ENCODE data around the gene NHLH1. TPM values are rescaled to one million over a fixed set of nuclear protein-coding genes. Genes with fewer than 3 reads are reported as not detected.

Gene NHLH1
- total RNA-seq, 1 experiment from 2014 or later, result 0.26 TPM

DNA sequence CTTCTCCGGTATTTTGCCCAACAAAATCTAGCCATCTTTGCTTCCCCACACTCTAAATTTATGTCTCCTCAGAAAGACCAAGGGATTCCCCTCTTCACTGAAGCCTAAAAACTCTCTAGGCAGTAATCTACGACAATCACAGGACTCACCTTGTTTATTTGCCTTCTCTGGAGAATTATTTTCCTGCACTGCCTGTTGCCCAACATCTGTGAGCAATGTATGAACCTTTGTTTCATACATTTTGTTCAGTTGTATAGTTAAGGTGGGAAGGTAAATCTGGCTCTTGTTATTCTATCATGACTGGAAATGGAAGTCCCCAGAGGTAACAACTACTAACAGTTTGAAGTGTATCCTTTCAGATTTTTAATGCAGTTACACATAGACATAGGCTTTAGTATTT lies 26.0 kb upstream of the NHLH1 start:
- intact Hi-C loops (cut with micrococcal nuclease; ENCODE audit: unreplicated experiment), result no loop called here
- POLR2A ChIA-PET (ENCODE audit: unreplicated experiment), result no interaction called here
- Histone ChIP-seq H3K9me3 (ENCODE audit: insufficient read depth, low read depth) (no peaks in the 10 kb centered on the region), H2AFZ (no peak overlapping the region), H3K9me2 (ENCODE audit: insufficient read depth) (no peaks in the 10 kb centered on the region), H3K27ac (no peak overlapping the region), H3F3A (ENCODE audit: insufficient read depth, low read depth) (no peaks in the 10 kb centered on the region; the same call in 1 of the 2 replicates), H4K20me1 (ENCODE audit: insufficient read depth) (peaks cover 13% of the 10 kb centered on the region), H3K36me3 (ENCODE audit: low read depth) (peaks cover 22% of the 10 kb centered on the region), H3K4me2 (peak overlapping the region; percentile 90), H3K4me1 (replicated peaks; ENCODE audit: insufficient read depth) (peaks cover 15% of the 10 kb centered on the region), H3K79me2 (ENCODE audit: low read depth) (peaks cover 60% of the 10 kb centered on the region), H3K4me3 (no peak overlapping the region), H3K27me3 (ENCODE audit: insufficient read depth, low read depth) (no peaks in the 10 kb centered on the region)
- BruUV-seq (replicated peaks), result no TSS peak
- TF ChIP-seq EZH2 (IDR thresholded peaks at IDR 0.05; ENCODE audit: low read depth) (no peak), CTCF (conservative IDR thresholded peaks at IDR 0.05) (no peak)
- CTCF ChIA-PET, result no interaction called here
- no peak for DNase-seq

- no peaks in the 10 kb centered on the region for H3K27me3 ChIP-seq (ENCODE audit: insufficient read depth, low read depth)
- peak overlapping the region; percentile 93 for H2AFZ ChIP-seq
- BruUV-seq (replicated peaks), result TSS peak; percentile 82
- intact Hi-C loops (cut with micrococcal nuclease; ENCODE audit: unreplicated experiment), result loop anchor here (1.0 kb wide), 1 partner anchor 74 kb away; no protein-coding TSS in a partner anchor
- no peaks in the 10 kb centered on the region for H3K9me3 ChIP-seq (ENCODE audit: insufficient read depth, low read depth)
- H3K27ac ChIP-seq, result peak overlapping the region; percentile 41
- POLR2A ChIA-PET (ENCODE audit: unreplicated experiment), result no interaction called here
- H3F3A ChIP-seq (ENCODE audit: insufficient read depth, low read depth), result no peaks in the 10 kb centered on the region; the same call in 1 of the 2 replicates
- TF ChIP-seq EZH2 (IDR thresholded peaks at IDR 0.05; ENCODE audit: low read depth) (no peak), CTCF (conservative IDR thresholded peaks at IDR 0.05) (no peak)
- peaks cover 60% of the 10 kb centered on the region for H3K79me2 ChIP-seq (ENCODE audit: low read depth)
- CTCF ChIA-PET, result no interaction called here
- H3K4me3 ChIP-seq, result peak overlapping the region; percentile 88
- no peak for DNase-seq
- peak overlapping the region; percentile 90 for H3K4me2 ChIP-seq
- no peaks in the 10 kb centered on the region for H3K9me2 ChIP-seq (ENCODE audit: insufficient read depth)
- peaks cover 22% of the 10 kb centered on the region for H3K36me3 ChIP-seq (ENCODE audit: low read depth)
- peaks cover 15% of the 10 kb centered on the region for H3K4me1 ChIP-seq (replicated peaks; ENCODE audit: insufficient read depth)
- H4K20me1 ChIP-seq (ENCODE audit: insufficient read depth), result peaks cover 8% of the 10 kb centered on the region
These were observed 24.3 kb upstream of the NHLH1 start for GRCh38 chr1:160342526-160342925.

DNA sequence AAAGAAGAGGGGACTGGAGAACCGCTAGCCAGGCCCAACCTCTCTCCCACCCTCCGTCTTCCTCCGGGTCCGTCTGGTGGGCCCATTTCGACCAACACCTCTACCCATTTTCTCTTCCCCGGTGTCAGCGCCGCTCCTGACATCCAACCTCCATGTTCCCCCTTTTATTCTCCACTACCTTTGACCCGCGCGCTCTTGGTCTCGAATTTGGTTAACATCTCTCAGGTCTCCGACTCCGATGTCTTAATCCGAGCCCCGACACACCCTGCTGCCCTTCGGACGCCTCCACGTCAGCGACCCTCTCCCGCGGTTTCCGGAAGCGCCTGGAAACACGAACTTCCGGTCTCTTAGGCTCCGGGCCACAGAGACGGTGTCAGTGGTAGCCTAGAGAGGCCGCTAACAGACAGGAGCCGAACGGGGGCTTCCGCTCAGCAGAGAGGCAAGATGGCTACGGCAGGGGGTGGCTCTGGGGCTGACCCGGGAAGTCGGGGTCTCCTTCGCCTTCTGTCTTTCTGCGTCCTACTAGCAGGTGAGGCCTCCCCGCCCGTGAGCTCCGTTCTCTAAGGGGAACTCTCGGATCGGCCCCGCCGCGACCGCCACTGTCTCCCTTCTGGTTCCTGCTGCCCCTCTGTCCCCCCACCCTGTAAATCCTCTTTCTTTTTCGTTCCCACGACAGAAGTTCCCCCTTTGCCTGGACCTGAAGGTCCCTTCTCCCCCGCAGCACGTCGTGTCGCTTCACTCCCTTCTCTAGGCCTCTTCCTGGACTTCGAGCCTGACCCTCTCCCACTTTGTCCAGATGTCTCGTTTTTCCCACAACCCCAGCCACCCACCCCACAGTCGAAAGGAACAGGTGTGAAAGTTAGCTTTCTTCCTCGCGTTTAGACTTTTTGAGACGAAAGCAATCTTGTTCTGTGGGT lies 23.7 kb upstream of the NHLH1 start, which contains the start of the genes COPA and NCSTN:
COPA (minus strand) TSS at position 298 of the 917 bp plus-strand sequence; CDS start at position 218, 80 bp downstream.
NCSTN (plus strand) TSS at position 431 of the 917 bp plus-strand sequence; CDS start at position 445, 14 bp downstream.
- intact Hi-C loops (cut with micrococcal nuclease; ENCODE audit: unreplicated experiment), result loop anchor here (1.0 kb wide), 1 partner anchor 73 kb away; no protein-coding TSS in a partner anchor
- peaks cover 15% of the 10 kb centered on the region for H3K4me1 ChIP-seq (replicated peaks; ENCODE audit: insufficient read depth)
- peak within 1 kb of the TSS; percentile 93 for H2AFZ ChIP-seq
- peaks cover 60% of the 10 kb centered on the region for H3K79me2 ChIP-seq (ENCODE audit: low read depth)
- H3K36me3 ChIP-seq (ENCODE audit: low read depth), result peaks cover 16% of the 10 kb centered on the region
- H3K27me3 ChIP-seq (ENCODE audit: insufficient read depth, low read depth), result no peaks in the 10 kb centered on the region
- ChIA-PET CTCF (interaction anchor here (0.7 kb wide), 1 partner anchor 59 kb away, joined by 17 read pairs; no protein-coding TSS in a partner anchor), POLR2A (ENCODE audit: unreplicated experiment) (no interaction called here)
- H3K9me2 ChIP-seq (ENCODE audit: insufficient read depth), result no peaks in the 10 kb centered on the region
- H3K9me3 ChIP-seq (ENCODE audit: insufficient read depth, low read depth), result no peaks in the 10 kb centered on the region
- H3K27ac ChIP-seq, result peak within 1 kb of the TSS; percentile 41
- H3K4me2 ChIP-seq, result peak within 1 kb of the TSS; percentile 90
- H3K4me3 ChIP-seq, result peak within 1 kb of the TSS; percentile 88
- DNase-seq, result peak; percentile 85 to 89
- no peaks in the 10 kb centered on the region for H3F3A ChIP-seq (ENCODE audit: insufficient read depth, low read depth)
- H4K20me1 ChIP-seq (ENCODE audit: insufficient read depth), result peaks cover 8% of the 10 kb centered on the region
- TF ChIP-seq EZH2 (IDR thresholded peaks at IDR 0.05; ENCODE audit: low read depth), result no peak
- no peak for TF ChIP-seq CTCF (conservative IDR thresholded peaks at IDR 0.05)
- BruUV-seq (replicated peaks), result no TSS peak

All from PC-9 (cell line).